ENCODE measurements around the gene PNMA8C.

- TF ChIP-seq CTCF (IDR thresholded peaks at IDR 0.05) (no peak), TCF7L2 (IDR thresholded peaks at IDR 0.05; ENCODE audit: low read depth, low read length) (no peak), POLR2AphosphoS5 (IDR thresholded peaks at IDR 0.05; ENCODE audit: low read depth, low read length) (no peak)
Observed at GRCh38 chr19:46394402-46394797, 34.3 kb downstream of the PNMA8C start.

Measured in Panc1 (cell line).